Fibroblast of villous mesenchyme (primary cell): ENCODE data around the gene MTREX. TPM values are rescaled to one million over a fixed set of nuclear protein-coding genes. Genes with fewer than 3 reads are reported as not detected.

Source experiments
- DNase-seq: peaks from one replicate; pipeline ENCODE4 v3.0.0-alpha.2; 2010; ENCODE audit warnings: low read depth
- H3K4me3 ChIP-seq: 2 replicates; pipeline ENCODE4 v1.5.1; 2011; ENCODE audit warnings: low read depth, mild to moderate bottlenecking, low read length
- total RNA-seq: library from RNA; depleted of rRNA; stranded (reverse); fragments of >200 nt; gene quantifications from 2 replicates; pipeline ENCODE4 v1.2.3, GENCODE V29; 2012
- TF ChIP-seq, protein P1 (sequence below): IDR thresholded peaks from 2 replicates; pipeline ENCODE4 v1.5.1; 2012; ENCODE audit warnings: low read depth, mild to moderate bottlenecking, low read length; ENCODE audit not compliant: insufficient read depth

The MTREX gene
- total RNA-seq, 1 donor: 108 TPM

DNA sequence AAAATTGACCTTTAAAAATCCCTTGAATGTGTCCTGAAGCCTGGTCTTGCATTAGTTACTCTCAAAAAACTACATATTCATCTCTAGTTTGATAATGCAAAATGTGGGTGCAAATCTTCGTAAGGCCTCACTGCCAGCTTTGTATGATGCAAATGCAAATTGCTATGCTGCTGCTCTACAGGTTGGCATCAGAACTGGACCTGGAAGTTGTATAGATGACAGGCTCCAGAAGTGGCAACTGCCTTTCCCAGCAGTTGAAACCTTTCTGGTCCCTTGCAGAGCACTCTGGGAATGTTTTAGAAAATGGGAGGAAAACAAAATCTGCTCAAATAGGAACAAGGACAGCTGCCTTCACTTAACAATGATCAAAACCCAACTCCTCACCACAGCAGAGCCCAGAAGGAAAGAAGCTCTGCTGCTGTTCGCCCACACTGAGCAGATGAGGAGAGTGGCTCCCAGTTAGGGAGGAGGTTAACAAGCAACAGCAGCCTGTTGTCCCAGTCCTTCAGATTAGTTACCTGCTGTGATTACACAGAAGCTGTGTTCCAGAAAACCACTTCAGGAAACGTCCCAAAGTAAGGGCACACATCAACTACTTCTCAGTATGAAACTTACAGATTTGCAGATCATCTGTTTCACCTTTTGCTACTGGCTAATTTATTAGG is 133.4 kb downstream of the MTREX start:
- TF ChIP-seq, protein P1, sequence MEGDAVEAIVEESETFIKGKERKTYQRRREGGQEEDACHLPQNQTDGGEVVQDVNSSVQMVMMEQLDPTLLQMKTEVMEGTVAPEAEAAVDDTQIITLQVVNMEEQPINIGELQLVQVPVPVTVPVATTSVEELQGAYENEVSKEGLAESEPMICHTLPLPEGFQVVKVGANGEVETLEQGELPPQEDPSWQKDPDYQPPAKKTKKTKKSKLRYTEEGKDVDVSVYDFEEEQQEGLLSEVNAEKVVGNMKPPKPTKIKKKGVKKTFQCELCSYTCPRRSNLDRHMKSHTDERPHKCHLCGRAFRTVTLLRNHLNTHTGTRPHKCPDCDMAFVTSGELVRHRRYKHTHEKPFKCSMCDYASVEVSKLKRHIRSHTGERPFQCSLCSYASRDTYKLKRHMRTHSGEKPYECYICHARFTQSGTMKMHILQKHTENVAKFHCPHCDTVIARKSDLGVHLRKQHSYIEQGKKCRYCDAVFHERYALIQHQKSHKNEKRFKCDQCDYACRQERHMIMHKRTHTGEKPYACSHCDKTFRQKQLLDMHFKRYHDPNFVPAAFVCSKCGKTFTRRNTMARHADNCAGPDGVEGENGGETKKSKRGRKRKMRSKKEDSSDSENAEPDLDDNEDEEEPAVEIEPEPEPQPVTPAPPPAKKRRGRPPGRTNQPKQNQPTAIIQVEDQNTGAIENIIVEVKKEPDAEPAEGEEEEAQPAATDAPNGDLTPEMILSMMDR: no peak
- no peak overlapping the region for H3K4me3 ChIP-seq
- DNase-seq: no peak

DNA sequence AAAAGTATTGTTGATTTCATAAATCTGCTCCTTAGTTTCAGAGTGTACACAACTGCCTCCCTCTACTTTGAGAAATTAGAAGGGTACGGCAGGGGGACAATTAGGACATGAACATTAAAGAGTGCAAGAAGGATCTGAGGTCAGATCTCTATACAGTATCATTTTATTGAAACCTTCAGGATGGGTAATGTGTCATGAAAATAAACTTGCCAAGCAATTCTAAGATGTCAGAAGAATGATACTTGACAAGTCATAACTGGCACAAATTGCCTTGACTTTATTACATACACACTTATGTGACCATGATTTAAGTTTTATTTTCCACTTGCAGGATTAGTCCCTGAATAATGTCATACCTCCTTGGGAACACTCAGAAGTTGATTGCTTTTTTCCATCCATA is 134.2 kb downstream of the MTREX start:
- TF ChIP-seq, protein P1: no peak
- no peak overlapping the region for H3K4me3 ChIP-seq
- DNase-seq: no peak

DNA sequence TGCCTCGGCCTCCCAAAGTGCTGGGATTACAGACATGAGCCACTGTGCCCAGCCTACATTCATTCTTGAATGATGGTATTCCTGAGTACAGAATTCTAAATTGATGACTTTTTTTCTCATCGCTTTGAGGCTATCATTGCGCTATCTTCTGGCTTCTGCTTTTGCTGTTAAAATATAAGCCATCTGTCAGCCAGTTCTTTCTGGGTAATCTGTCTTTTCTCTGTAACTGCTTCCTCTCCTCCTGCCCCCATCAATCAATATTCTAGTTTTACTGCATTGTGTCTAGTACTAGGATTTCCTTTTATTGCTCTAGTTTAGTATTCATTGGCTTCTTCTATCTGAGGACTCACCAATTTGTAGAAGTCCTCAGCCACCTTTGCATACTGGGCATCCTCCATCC is 138.0 kb downstream of the MTREX start:
- TF ChIP-seq, protein P1: no peak
- DNase-seq: no peak

DNA sequence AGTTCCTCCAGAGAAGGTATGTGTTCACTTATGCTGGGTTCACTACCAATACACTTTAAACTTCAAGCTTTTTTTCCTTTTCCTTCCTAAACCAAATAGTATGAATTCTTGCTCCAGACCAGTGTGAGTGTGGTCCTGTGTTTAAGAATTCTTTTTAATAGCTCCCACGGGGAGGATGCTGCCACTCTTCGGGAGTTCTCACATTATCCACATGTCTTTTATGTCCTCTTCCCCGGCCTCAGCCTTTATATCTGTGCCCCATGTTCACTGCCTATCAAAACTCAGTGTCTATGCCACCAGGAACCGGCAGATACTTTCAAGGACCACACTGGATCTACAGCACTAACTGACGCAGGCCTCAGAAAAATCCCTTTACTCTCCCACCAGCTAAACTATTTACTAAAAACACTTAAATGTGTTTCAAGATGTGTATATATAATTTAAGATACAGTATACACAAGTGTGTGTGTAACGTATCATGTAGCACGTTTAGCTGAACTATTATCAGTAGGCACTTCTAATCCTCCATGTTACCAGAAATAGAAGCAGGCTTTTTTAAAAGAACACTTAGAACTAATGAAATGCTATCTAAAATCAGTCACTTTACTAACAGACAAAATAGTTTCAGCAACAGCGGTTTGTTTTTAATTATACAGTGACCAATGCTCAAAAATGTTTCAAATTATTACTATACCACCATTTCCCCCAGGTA is 139.0 kb downstream of the MTREX start:
- TF ChIP-seq, protein P1: no peak

More for the DNA sequence above, 138.0 kb downstream of the MTREX start:
- no peak overlapping the region for H3K4me3 ChIP-seq

DNA sequence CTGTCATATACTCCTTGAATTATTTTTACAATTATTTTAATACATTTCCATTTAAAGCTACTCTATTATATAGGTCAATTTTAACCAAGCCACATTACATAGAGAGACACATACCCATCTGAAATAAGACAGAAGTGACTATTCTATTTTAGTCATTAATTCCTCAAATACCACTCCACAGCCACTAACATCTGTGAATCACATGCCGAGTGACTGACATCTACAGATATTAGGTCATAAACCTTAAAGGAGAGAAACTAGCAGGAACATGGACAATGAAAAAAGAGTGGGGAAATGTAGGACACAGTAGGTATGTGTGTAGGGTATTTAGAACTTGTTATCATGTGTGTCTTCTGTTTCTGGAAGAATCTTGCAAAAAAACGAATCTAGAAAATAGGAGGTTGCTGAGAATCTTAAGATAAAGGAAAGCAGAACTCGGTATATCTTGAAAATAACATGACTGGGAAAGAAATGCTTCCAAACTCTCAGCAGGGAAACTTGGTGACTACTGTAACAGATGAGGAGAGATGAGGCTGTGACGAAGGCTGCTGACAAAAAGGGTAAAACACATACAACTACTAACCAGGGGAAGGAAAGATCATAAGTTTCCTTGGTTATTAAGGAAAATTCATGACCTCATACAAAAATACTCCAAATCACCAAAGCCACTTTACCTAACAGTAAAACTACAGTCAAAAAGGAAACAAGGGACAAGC is 142.4 kb downstream of the MTREX start:
- DNase-seq: peak; percentile 36
- no peak overlapping the region for H3K4me3 ChIP-seq
- TF ChIP-seq, protein P1: no peak

More for the DNA sequence above, 139.0 kb downstream of the MTREX start:
- H3K4me3 ChIP-seq: no peak overlapping the region
- DNase-seq: no peak

DNA sequence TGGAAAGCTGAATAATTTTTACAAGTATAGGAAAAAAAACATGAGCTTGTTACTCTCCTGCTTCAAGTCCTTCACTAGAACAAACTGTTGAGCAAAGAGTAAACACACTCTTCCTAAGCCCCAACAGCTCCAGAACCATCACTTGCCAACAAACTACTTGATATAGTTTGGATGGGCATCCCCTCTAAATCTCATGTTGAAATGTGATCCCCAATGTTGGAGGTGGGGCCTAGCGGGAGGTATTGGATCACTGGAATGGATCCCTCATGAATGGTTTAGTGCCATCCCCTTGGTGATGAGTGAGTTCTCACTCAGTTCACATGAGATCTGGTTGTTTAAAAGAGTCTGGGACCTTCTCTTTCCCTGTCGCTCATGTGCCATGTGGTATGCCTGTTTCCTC is 144.2 kb downstream of the MTREX start:
- no peak overlapping the region for H3K4me3 ChIP-seq
- TF ChIP-seq, protein P1: no peak
- DNase-seq: no peak
